ENCODE results near the gene TRPV4. TPM values are rescaled to one million over a fixed set of nuclear protein-coding genes. Genes with fewer than 3 reads are reported as not detected.

TRPV4 gene
- total and polyA plus RNA-seq, 2 donors (not counting 3 experiments of a cell fraction or from before 2014, with no cell fraction given) = 8.8 to 22.3 TPM

DNA sequence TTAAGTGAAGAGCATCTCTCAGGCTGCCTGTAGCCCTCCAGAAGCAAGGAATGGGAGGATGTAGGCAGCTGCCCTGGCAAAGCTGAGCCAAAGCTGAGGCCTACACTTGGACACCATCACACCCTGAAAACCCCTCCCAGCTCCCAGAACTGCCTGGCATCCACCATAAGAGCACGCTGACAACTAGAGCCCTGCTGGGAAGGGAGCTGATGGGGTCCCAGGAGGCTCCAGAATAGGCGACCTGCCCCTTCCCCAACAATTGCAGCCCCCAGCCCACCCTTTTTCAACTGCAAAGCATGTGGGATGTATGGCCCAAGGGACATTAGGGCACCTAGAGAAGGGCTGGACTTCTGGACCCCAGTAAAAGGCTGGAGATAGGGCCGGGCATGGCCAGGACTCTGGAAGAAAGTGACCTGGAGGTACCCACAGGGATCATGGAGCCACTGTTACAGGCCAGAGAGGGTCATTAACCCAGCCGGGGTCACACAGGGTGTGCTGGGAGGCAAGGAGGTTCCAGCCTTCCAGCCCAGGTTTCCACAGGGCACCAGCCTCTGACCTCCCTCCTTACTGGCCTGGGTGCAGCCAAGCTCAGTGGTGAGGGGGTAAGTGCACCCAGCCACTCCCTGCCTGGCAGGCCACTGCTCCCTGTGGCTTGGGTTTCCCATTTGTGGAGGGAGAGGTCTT is 91.8 kb downstream of the TRPV4 start:
- H3K4me3 ChIP-seq (replicated peaks in 1 of 3; ENCODE audit: insufficient read depth in 1 of 3, low read depth in 1 of 3, low read length in 3 of 3) = no peak overlapping the region
- H3K36me3 ChIP-seq (ENCODE audit: control insufficient read depth in 2 of 2, extremely low read depth in 1 of 2, insufficient read depth in 2 of 2, low read length in 2 of 2) = no peaks in the 10 kb centered on the region
- dilution Hi-C loops (cut with MboI; ENCODE audit: extremely low pct_ligation_motif_present, low sequenced_read_pairs) = no loop called here
- no TSS peak for BruUV-seq (replicated peaks)
- H3K27me3 ChIP-seq (ENCODE audit: control insufficient read depth in 2 of 2, insufficient read depth in 2 of 2, low read length in 2 of 2) = no peaks in the 10 kb centered on the region
- H3K9me1 ChIP-seq (replicated peaks; ENCODE audit: control insufficient read depth, extremely low read depth, insufficient read depth, low read length) = no peaks in the 10 kb centered on the region
- no peak overlapping the region for H3K9ac ChIP-seq (replicated peaks; ENCODE audit: extremely low read depth, insufficient read depth, low read length)
- ChIA-PET CTCF (no interaction called here), POLR2A (no interaction called here)
- H3K4me2 ChIP-seq (ENCODE audit: insufficient read depth, low read length) = no peak overlapping the region
- H3K27ac ChIP-seq (ENCODE audit: insufficient read depth, low read depth, low read length) = no peak overlapping the region
- no peak overlapping the region for H2AFZ ChIP-seq (ENCODE audit: low read depth, low read length)
- TF ChIP-seq EZH2 (IDR thresholded peaks at IDR 0.05; ENCODE audit: borderline replicate concordance, low read depth, low read length, severe bottlenecking) (no peak), GATA2 (IDR thresholded peaks at IDR 0.05; ENCODE audit: insufficient read depth, insufficient read length, low read depth, low read length) (no peak), JUN (IDR thresholded peaks at IDR 0.05; ENCODE audit: borderline replicate concordance, insufficient read depth, insufficient read length, low read depth) (no peak), FOS (IDR thresholded peaks at IDR 0.05; ENCODE audit: borderline replicate concordance, insufficient read depth, low read length) (no peak), POLR2AphosphoS5 (IDR thresholded peaks at IDR 0.05; ENCODE audit: insufficient read depth, low read depth, low read length) (no peak), MYC (IDR thresholded peaks at IDR 0.05; ENCODE audit: low read depth, low read length) (no peak), POLR2A (IDR thresholded peaks at IDR 0.05; ENCODE audit: low read depth, low read length) (no peak)
- TF ChIP-seq, protein P1, sequence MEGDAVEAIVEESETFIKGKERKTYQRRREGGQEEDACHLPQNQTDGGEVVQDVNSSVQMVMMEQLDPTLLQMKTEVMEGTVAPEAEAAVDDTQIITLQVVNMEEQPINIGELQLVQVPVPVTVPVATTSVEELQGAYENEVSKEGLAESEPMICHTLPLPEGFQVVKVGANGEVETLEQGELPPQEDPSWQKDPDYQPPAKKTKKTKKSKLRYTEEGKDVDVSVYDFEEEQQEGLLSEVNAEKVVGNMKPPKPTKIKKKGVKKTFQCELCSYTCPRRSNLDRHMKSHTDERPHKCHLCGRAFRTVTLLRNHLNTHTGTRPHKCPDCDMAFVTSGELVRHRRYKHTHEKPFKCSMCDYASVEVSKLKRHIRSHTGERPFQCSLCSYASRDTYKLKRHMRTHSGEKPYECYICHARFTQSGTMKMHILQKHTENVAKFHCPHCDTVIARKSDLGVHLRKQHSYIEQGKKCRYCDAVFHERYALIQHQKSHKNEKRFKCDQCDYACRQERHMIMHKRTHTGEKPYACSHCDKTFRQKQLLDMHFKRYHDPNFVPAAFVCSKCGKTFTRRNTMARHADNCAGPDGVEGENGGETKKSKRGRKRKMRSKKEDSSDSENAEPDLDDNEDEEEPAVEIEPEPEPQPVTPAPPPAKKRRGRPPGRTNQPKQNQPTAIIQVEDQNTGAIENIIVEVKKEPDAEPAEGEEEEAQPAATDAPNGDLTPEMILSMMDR (IDR thresholded peaks at IDR 0.05; ENCODE audit: extremely low read depth in 1 of 2, insufficient read depth in 1 of 2, low read depth in 1 of 2, low read length in 2 of 2) = no peak
- TF ChIP-seq, protein P2, sequence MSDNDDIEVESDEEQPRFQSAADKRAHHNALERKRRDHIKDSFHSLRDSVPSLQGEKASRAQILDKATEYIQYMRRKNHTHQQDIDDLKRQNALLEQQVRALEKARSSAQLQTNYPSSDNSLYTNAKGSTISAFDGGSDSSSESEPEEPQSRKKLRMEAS (IDR thresholded peaks at IDR 0.05; ENCODE audit: insufficient read depth, insufficient read length) = no peak
- no peaks in the 10 kb centered on the region for H4K20me1 ChIP-seq (replicated peaks; ENCODE audit: control insufficient read depth, extremely low read depth, insufficient read depth, low read length)
- intact Hi-C loops (cut with micrococcal nuclease) = no loop called here
- no peak for DNase-seq (ENCODE audit: low read depth, low spot score)
- H3K9me3 ChIP-seq (replicated peaks; ENCODE audit: control insufficient read depth, insufficient read depth, low read length) = no peaks in the 10 kb centered on the region
- no peak for FAIRE-seq
- no peaks in the 10 kb centered on the region for H3K79me2 ChIP-seq (ENCODE audit: control insufficient read depth, insufficient read depth, low read length)
- H3K4me1 ChIP-seq (ENCODE audit: control insufficient read depth, extremely low read depth, insufficient read depth, low read length) = peaks cover 8% of the 10 kb centered on the region

All from endothelial cell of umbilical vein (primary cell).